Mesendoderm (in vitro differentiated cells): ENCODE measurements around the gene OR4C11.

ENCODE experiments used
- DNase-seq: peaks from one replicate; pipeline ENCODE4 v3.0.0; 2013
- H2AK5ac ChIP-seq: 2 replicates; pipeline ENCODE4 v1.6.1; 2013; ENCODE audit warnings: low read length, inconsistent platforms
- H2BK120ac ChIP-seq: 2 replicates; pipeline ENCODE4 v1.6.1; 2013; ENCODE audit warnings: low read depth, mild to moderate bottlenecking, low read length, moderate library complexity, mixed read lengths
- H2BK15ac ChIP-seq: replicated peaks from 2 replicates; pipeline ENCODE4 v1.6.1; 2013; ENCODE audit warnings: low read depth, mild to moderate bottlenecking, moderate library complexity
- H2BK5ac ChIP-seq: 2 replicates; pipeline ENCODE4 v1.6.1; 2013; ENCODE audit warnings: low read length, inconsistent platforms
- H3K18ac ChIP-seq: 2 replicates; pipeline ENCODE4 v1.6.1; 2013; ENCODE audit warnings: mild to moderate bottlenecking, low read length, mixed read lengths
- H3K23ac ChIP-seq: one replicate; pipeline ENCODE4 v1.6.1; 2013; ENCODE audit warnings: low read length
- H3K27ac ChIP-seq: 2 replicates; pipeline ENCODE4 v1.5.1; 2013; ENCODE audit warnings: low read depth, mild to moderate bottlenecking, inconsistent platforms, low read length, moderate library complexity
- H3K27me3 ChIP-seq: 2 replicates; pipeline ENCODE4 v1.6.1; 2013; ENCODE audit warnings: low read length, control low read depth, mild to moderate bottlenecking, inconsistent platforms; ENCODE audit not compliant: insufficient read depth, poor library complexity
- H3K36me3 ChIP-seq: 2 replicates; pipeline ENCODE4 v1.6.1; 2013; ENCODE audit warnings: low read length, inconsistent platforms; ENCODE audit not compliant: control insufficient read depth, insufficient read depth
- H3K4ac ChIP-seq: one replicate; pipeline ENCODE4 v1.6.1; 2013; ENCODE audit warnings: low read depth, mild to moderate bottlenecking, low read length, moderate library complexity
- H3K4me1 ChIP-seq: 2 replicates; pipeline ENCODE4 v1.6.1; 2013; ENCODE audit warnings: low read depth, low read length, inconsistent platforms; ENCODE audit not compliant: control insufficient read depth
- H3K4me2 ChIP-seq: 2 replicates; pipeline ENCODE4 v1.6.1; 2013; ENCODE audit warnings: low read length
- H3K4me3 ChIP-seq: 2 replicates; pipeline ENCODE4 v1.5.1; 2013; ENCODE audit warnings: mild to moderate bottlenecking, low read length
- H3K56ac ChIP-seq: one replicate; pipeline ENCODE4 v1.6.1; 2013; ENCODE audit warnings: low read length
- H3K79me1 ChIP-seq: 2 replicates; pipeline ENCODE4 v1.6.1; 2013; ENCODE audit warnings: low read length, inconsistent platforms
- H3K79me2 ChIP-seq: 2 replicates; pipeline ENCODE4 v1.6.1; 2013; ENCODE audit warnings: mild to moderate bottlenecking, low read length; ENCODE audit not compliant: control insufficient read depth, insufficient read depth
- H3K9ac ChIP-seq: 2 replicates; pipeline ENCODE4 v1.6.1; 2013; ENCODE audit warnings: low read length, inconsistent platforms
- H4K5ac ChIP-seq: one replicate; pipeline ENCODE4 v1.6.1; 2013; ENCODE audit warnings: low read length
- H4K8ac ChIP-seq: one replicate; pipeline ENCODE4 v1.6.1; 2013; ENCODE audit warnings: low read depth, mild to moderate bottlenecking, control low read depth, low read length, moderate library complexity
- WGBS: extraction: QIAGEN DNeasy Blood & Tissue Kit; methylation state at CpG from one replicate; pipeline ENCODE4 v1.1.7; 2013; ENCODE audit warnings: low lambda C conversion rate, missing lambda C conversion rate; ENCODE audit not compliant: insufficient coverage; ENCODE audit errors: extremely low coverage; 5-methylcytosine and 5-hydroxymethylcytosine counted together

OR4C11 gene

GRCh38 chr11:55572548-55572947 lies 34.9 kb downstream of the OR4C11 start:
- no peak overlapping the region for H2BK5ac ChIP-seq
- H3K79me1 ChIP-seq = no peaks in the 10 kb centered on the region
- H3K9ac ChIP-seq = no peak overlapping the region
- DNase-seq = no peak
- no peak overlapping the region for H3K4me2 ChIP-seq
- no peak overlapping the region for H2AK5ac ChIP-seq
- H3K27me3 ChIP-seq = no peaks in the 10 kb centered on the region
- H3K4ac ChIP-seq = no peak overlapping the region
- H2BK15ac ChIP-seq = no peak overlapping the region
- H3K27ac ChIP-seq = no peak overlapping the region
- no peak overlapping the region for H3K4me3 ChIP-seq
- no peak overlapping the region for H3K23ac ChIP-seq
- no peaks in the 10 kb centered on the region for H3K79me2 ChIP-seq
- no peak overlapping the region for H4K8ac ChIP-seq
- no peaks in the 10 kb centered on the region for H3K36me3 ChIP-seq
- no peak overlapping the region for H4K5ac ChIP-seq
- no CpG with 5 or more reads among the region's 1 CpG for WGBS
- no peak overlapping the region for H3K56ac ChIP-seq
- H2BK120ac ChIP-seq = no peak overlapping the region
- H3K4me1 ChIP-seq = no peaks in the 10 kb centered on the region
- H3K18ac ChIP-seq = no peak overlapping the region

GRCh38 chr11:55571828-55572227 lies 35.6 kb downstream of the OR4C11 start, which contains the start of gene OR4C16:
OR4C16 (plus strand) TSS chr11:55572128; CDS start chr11:55572128, 0 bp downstream.
- H3K23ac ChIP-seq = no peak within 1 kb of the TSS
- H3K27ac ChIP-seq = no peak within 1 kb of the TSS
- DNase-seq = no peak
- no peak within 1 kb of the TSS for H3K56ac ChIP-seq
- no peak within 1 kb of the TSS for H2BK15ac ChIP-seq
- H3K36me3 ChIP-seq = no peaks in the 10 kb centered on the region
- H3K18ac ChIP-seq = no peak within 1 kb of the TSS
- H3K4me1 ChIP-seq = no peaks in the 10 kb centered on the region
- WGBS = no CpG with 5 or more reads among the region's 3 CpGs
- H2BK5ac ChIP-seq = no peak within 1 kb of the TSS
- H2BK120ac ChIP-seq = no peak within 1 kb of the TSS
- H4K5ac ChIP-seq = no peak within 1 kb of the TSS
- no peaks in the 10 kb centered on the region for H3K27me3 ChIP-seq
- H3K79me1 ChIP-seq = no peaks in the 10 kb centered on the region
- no peak within 1 kb of the TSS for H3K9ac ChIP-seq
- no peak within 1 kb of the TSS for H3K4me3 ChIP-seq
- no peak within 1 kb of the TSS for H3K4me2 ChIP-seq
- H3K4ac ChIP-seq = no peak within 1 kb of the TSS
- H4K8ac ChIP-seq = no peak within 1 kb of the TSS
- H2AK5ac ChIP-seq = no peak within 1 kb of the TSS
- no peaks in the 10 kb centered on the region for H3K79me2 ChIP-seq

GRCh38 chr11:55554169-55554568 lies 53.3 kb downstream of the OR4C11 start, which contains the start of gene OR4C15:
OR4C15 (plus strand) TSS chr11:55554469; CDS start chr11:55554469, 0 bp downstream.
- H3K4ac ChIP-seq = no peak within 1 kb of the TSS
- no peak for DNase-seq
- H2BK5ac ChIP-seq = no peak within 1 kb of the TSS
- no peaks in the 10 kb centered on the region for H3K4me1 ChIP-seq
- H3K56ac ChIP-seq = no peak within 1 kb of the TSS
- no peaks in the 10 kb centered on the region for H3K79me2 ChIP-seq
- H3K18ac ChIP-seq = no peak within 1 kb of the TSS
- no peak within 1 kb of the TSS for H2BK15ac ChIP-seq
- H3K27ac ChIP-seq = no peak within 1 kb of the TSS
- H4K5ac ChIP-seq = no peak within 1 kb of the TSS
- no peaks in the 10 kb centered on the region for H3K36me3 ChIP-seq
- no peak within 1 kb of the TSS for H2BK120ac ChIP-seq
- no peak within 1 kb of the TSS for H3K4me3 ChIP-seq
- H3K27me3 ChIP-seq = no peaks in the 10 kb centered on the region
- no peaks in the 10 kb centered on the region for H3K79me1 ChIP-seq
- H3K4me2 ChIP-seq = no peak within 1 kb of the TSS
- no peak within 1 kb of the TSS for H3K23ac ChIP-seq
- no peak within 1 kb of the TSS for H4K8ac ChIP-seq
- H2AK5ac ChIP-seq = no peak within 1 kb of the TSS
- no peak within 1 kb of the TSS for H3K9ac ChIP-seq
